ENCODE data around the gene PKD1L1.
A peak's percentile ranks its signal among the peaks of the same experiment; 100 is the strongest.
"Not testable (repeated sequence)": the region's sequence is repeated elsewhere in the genome, so short reads cannot be mapped to it uniquely, and the experiment has no call there.

PKD1L1 gene

DNA sequence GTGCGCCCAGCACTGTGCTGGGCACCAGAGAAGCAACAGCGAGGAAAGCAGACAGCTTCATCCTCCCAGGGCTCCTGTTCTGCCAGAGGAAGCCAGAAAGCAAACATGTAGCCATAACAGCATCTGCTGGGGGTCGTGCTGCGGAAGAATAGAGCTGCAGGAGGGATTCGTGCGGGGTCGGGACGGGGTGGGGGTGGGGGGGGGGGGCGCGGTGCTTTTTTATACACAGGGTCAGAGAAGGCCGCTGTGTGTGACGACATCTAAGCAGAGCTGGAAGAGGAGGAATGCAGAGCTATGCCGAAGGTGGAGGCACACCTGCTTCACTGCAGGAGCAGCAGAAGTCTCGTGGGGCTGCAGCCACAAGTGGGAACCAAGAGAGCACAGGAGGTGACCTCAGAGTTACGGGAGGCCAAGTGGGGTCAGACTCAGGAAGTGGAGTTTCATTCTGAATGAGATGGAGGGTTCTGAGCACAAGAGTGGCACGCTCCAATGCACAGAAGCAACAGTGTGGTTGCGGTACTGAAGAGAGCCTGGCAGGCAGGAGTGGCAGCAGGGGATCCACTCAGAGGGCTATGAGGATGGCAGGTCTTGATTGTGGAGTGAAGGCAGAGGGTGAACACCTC is 11.1 kb downstream of the PKD1L1 start:
- DNase-seq, result no peak

DNA sequence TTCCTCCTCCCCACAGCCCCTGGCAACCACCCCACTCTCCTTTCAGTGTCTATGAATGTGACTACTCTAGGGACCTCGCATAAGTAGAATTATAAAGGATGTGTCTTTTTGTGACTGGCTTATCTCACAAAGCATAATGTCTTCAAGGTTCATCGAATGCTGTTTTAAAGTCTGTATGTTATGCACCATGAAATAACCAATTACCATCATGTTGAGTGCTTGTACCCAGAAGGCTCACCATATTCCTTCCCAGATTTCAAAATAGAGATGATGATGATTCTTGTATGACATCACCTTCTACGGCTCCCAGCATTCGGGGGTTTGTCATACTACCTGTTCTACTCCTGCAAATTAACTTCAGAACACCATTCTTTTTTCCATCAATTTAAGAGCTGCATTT is 11.9 kb downstream of the PKD1L1 start:
- no peak for DNase-seq

DNA sequence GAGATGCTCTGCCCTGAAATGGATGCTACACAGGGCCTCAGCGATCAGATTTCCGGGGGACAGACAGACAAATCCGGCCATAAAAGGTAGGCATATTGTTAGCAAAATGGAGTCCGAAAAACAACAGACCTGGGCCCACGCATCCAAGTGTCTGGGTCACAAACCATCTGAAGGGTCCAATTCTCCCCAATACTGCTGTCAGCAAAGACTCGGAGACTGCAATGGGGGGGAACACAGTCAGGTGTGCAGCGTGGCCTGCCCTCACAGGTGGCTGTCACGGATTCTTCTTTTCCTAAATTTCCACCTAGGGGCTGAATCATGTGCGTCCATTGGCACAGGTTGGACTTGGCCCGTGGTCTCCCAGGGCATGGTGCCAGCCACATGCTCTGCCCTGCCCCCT is 12.9 kb downstream of the PKD1L1 start:
- DNase-seq, result no peak

DNA sequence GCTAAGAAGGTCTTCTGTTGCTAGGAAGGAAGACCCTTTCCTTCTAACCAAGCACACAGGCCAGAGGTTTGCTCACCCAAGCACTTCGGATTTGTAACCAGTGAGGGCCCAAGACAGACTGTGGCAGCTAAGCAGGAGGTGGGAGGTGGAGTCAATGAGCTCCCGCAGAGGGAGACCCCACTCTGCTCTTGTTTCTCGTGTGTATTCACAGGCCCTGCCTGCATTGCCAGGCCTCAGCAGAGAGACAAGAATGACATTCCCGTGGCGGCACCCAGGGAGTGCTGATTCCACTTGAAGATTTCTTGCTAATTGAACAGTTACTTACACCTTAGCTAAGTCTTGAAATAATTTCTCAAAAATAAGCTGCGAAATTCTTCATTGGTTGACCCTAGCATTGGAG is 13.4 kb downstream of the PKD1L1 start:
- no peak for DNase-seq

DNA sequence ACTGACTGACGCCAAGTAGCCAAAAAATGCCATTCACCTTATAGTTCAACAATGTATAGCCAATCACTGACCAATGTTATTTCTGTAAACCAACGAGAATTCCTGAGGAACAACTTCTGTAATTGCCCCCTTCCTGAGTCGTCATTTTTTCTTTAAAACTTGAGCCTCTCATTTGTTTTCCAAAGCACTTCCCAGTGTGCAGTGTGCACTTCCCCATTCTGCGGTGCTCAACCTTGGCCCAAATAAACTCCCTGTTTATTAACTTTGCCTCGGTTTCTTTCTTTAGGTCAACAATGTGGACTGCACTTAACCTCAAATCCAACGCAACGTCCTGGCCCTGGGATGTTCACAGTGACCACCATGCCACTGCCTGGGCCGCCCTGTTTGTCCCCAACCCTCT is 15.1 kb downstream of the PKD1L1 start:
- no peak for DNase-seq

DNA sequence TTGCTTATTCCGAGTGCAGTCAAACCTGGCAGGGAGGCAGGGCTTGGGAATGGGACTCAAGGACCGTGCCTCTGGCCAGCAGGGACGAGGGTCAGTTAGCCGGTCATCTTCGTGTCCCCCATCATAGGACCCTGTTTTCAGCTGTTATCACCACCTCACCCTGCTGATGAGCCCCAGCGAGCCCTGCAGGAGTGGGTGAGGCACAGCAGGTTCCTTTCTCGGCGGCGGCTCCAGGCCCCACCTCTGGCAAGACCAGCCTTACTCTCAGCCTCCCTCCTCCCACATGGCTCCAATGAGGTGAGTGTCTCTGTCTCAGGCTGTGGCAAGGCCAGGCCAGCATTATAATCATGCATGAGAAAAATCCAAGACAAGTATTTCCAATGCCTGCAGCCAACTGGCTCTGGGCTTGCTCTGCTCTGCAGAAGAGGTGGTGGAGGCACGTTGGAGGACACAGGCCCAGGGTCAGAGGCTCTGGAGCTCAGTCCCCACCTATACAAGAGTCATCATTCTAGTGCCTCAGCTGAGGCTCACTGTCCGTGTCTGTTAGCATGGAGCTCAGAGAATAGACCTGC is 15.7 kb downstream of the PKD1L1 start:
- DNase-seq, result no peak

DNA sequence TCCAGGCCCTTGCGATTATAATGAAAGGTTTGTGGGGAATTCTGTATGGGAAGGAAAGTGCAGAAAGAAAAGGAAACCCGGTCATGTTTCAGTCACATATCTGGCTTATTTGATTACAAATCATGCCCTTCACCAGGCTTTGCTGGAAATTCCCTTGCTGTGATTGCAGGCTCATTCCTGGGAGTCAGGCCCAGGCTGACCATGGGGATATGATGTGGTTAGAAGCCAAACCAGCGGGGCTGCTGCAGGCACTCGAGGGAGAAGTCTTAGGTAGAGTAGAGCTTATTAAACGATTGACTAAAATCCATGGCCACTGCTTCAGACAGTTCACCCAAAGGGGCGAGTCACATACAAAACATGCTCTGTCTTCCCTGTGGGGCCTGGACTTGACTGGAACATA is 16.2 kb downstream of the PKD1L1 start:
- DNase-seq, result no peak

DNA sequence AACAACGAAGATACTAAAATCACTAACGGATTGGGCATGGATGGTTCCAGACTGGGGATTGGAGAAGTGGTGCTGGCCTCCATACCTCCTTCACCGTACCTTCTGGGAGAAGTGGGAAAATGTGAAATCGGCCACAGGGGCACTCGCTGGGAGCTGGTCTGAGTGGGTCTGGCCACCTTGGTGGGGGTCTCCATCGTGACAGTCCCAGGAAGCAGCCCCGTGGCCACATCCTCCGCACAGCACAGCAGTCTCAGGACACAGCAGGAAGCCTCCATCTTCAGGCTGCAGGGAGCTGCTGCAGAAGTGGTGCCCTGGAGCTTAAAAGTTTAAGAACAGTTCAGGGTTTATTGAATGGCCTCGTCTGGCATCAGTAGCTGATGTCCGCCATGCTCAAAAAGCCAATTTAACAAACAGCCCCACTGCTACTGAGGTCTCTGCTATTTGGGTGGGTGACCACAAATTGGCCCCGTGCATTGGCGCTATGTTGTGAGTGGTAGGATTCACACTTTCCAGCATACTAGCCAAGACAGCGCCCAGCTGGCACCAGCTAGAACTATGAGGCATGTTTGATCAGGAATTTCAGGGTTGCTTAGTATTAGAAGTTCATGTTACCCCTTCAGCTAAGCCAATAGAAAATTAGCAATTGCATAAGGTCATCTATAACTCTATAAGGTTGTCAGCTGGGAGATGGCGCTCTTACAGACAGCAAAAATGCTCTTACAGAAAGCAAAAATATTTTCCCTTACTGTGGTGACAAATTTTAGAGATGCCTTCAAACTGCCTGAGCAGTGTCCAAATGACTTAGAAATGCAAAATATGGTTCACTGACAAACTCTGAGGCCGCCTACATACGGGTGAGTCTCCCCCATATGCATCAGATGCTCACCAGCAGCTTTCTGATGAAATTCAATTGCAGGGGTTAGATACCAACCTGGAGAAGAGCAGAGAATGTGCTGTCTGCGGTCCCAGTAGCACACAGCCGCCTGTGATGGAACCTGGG is 17.0 kb downstream of the PKD1L1 start:
- DNase-seq, result no peak

DNA sequence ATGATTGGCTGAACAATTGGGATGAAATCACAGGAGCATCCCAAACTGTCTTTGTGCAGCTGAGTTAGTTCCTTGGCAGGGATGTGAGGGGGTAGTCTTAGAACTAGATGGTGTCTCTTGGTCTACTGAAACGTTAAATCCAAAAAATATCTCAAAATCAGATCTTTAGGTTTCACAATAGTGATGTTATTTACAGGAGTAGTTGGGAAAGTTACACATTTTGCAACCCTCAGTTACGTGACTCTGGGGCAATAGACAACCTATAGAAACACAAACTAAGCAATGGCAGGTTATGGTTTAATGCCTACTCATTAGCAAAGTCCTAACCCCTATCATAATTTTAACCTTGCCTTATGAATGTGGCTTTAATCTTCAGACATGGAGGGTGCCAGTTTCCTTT is 24.0 kb downstream of the PKD1L1 start:
- no peak for DNase-seq

DNA sequence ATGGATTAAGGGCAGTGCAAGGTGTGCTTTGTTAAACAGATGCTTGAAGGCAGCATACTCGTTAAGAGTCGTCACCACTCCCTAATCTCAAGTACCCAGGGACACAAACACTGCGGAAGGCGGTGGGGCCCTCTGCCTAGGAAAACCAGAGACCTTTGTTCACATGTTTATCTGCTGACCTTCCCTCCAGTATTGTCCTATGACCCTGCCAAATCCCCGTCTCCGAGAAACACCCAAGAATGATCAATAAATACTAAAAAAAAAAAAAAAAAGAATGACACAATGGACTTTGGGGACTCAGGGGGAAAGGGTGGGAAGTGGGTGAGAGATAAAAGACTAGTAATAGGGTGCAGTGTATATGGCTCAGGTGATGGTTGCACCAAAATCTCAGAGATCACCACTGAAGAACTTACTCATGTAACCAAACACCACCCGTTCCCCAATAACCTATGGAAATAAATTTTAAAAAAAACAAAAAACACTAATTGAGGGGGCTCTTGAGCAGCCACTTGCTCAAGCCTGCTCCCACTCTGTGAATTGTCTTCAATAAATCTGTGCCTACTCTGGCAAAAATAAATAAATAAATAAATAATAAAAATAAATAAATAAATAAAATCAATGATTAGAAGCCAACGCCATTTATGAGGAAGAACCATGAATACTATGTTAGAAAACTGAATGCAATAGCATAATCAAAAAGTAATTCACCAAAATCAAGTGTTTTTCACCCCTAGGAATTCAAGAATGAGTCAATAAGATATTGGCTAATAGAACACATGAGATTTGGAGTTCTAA is 25.0 kb downstream of the PKD1L1 start:
- not testable (repeated sequence) for DNase-seq

DNA sequence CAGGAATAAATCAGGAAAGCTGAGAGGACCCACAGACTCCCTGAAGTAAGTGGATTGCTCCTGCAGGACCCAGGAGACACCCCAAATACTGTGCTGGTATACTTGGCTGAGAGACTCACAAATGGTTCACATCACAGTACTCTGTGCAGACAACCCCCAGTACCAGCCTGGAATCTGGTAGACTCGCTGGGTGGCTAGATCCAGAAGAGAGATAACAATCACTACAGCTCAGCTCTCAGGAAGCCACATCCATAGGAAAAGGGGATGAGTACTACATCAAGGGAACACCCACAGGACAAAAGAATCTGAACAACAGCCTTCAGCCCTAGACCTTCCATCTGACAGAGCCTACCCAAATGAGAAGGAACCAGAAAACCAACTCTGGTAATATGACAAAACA is 31.8 kb downstream of the PKD1L1 start:
- DNase-seq, result not testable (repeated sequence)

DNA sequence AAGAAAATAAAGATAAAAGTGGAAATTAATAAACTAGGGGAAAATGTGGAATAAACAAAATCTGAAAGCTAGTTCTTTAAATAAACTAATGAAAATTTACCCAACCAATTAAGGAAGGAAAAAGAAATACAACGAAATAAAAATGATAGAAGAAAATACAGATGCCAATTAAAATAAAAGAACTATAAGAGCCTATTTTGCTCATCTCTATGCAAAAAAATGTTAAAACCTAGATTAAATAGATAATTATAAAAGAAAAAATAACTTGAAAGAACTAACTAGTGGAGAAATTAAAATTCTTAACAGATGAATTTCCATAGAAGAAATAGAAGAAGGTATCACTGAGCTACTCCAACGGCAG is 32.7 kb downstream of the PKD1L1 start:
- DNase-seq, result no peak

DNA sequence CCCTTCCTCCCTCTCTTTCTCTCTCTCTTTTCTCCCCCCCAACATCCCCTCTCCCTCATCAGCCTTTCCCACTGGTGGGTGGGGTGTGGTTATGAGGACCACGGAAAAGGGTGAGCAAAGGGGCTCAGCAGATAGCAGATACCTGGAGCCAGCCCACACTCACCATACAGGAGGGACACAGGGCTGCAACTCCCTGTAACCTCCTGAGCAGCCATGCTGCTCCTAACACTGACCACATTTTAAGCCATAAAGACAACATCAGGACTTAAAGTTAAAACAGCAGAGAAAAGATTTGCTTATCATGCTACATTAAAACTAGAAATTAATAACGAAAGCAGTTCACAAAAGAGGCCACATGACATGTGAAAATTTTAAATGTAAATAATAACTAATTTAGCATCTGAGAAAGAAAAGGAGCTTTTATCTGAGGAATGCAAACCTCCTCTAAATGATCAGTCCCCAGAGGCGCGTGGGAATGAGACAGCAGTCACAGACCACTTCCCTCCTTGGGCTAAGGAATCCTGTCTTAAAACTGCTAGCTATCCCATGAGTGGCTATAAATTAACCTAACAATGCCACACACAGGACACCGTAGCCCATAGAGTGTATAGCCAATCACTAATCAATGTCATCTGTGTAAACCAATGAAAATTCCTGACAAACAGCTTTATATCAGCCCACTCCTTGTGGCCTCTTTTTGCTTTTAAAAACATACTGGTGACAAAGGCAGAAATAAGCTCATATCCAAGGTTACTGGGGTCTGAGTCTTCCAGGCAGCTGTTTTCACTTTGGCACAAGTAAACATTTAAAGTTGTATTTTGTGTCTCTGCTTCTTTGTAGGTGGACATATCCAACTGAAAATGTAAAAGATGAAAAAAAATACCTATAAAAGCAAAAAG is 33.3 kb downstream of the PKD1L1 start:
- no peak for DNase-seq

DNA sequence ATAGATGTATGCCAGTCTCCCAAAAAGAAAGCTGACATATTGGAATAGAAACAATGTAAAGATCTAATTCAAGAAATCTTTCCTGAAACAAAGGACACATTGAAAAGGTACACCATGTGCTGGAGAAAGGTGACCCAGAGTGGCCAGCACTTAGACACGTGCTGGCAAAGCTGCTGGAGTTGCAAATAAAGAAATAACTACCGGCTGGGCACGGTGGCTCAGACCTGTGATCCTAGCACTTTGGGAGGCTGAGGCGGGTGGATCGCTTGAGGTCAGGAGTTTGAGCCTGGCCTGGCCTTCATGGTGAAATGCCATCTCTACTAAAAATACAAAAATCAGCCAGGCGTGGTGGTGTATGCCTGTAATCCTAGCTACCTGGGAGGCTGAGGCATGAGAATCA is 35.9 kb downstream of the PKD1L1 start:
- no peak for DNase-seq

DNA sequence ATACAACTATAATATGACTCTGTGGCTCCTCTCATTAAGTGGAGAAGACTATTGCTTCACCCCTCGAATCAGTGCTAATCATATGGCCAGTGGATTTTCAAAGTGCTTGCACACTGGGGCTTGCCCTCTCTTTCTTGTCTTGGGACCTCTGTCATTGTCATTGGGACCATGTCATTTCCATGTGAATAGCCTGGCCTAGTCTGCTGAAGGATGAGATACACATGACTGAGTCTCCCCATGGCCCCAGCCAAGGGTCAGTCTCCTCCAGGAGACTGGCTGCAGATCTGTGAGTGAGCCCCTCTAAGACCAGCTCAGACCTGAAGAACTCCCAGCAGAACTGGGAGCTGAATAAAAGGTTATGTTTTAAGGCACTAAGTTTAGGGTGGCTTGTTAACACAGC is 39.5 kb downstream of the PKD1L1 start:
- no peak for DNase-seq

DNA sequence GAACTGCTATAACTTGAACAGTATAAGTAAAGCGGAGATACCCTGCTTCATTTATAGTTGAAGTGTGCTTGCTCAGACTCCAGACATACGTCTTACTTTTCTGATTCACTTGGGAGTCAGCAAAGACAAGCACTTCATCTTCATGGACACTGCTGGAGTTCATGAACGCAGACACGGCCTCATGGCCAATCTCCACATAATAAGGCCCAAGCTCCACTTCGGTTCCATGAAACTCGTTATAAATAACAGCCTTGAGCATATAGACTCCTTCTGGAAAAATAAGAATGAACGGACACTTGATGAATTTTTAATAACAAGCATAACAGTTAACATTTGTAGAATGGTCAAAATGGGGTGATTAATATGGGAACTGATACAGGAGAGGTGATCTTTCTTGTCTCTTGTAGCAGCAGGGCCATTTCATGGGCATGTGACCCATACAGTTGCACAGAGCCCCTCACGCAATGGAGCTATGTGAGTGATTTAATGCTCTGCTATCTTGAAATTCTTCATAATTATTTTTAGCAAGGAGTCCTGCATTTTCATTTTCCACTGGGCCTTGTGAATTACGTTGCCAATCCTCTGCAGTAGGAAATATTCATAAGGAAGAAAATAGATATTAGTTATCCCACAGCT is 40.2 kb downstream of the PKD1L1 start:
- DNase-seq, result no peak

DNA sequence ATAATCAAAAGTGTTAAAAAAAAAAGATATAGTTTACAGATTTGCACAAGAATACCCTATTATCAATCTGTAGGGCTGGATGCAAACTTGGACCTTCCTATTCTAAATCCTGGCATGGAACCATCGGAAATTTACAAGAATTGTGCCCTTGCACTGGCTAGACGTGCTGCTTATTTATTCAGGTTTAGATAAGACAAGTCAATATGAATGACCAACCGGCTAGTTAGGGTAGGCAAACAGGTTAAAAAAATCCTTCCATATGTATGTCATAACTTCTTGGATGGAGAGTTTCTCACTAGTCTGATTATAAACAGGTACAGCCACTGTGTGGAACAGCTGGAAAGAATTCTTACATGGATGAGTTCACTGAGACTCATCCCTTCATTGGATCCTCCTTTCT is 41.4 kb downstream of the PKD1L1 start:
- no peak for DNase-seq

DNA sequence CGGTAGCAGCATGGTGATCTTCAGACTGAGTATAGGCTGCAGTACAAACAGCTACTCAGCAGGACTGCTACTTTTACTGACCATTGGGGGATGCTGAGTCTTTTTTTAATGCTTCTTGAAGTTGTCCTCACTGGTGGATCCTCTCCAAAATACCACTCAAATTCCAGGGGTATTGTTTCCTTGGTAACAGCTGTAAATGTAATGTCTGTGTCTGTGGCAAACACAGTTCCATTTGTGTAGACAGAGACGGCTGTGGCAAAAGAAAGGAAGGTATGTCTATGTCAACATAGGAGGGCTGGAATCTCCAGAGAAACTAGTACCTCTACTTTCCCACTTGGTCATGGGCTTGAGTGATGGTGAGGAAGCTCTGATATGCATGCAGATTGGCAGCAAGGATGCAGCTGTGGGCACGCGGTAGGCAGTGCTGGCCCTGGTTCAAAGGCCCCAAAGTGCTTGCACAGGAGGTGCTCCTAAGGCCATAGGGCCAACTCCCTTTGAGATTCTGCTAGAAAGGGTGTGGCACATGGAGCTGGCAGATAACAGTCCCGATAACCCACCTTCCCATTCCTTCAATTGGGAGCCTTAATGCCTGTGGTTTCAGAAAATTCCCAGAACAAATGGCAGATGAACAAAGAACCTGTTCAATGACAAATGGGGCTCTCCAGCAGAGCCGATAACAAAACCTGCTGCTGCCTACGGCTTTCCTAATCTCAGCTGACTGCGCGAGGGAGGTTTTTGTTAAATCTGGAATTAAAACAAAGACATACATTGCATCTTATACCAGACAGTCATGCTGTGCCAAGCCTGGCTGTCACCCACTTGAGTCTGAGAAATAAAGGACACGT is 43.0 kb downstream of the PKD1L1 start:
- DNase-seq, result no peak

DNA sequence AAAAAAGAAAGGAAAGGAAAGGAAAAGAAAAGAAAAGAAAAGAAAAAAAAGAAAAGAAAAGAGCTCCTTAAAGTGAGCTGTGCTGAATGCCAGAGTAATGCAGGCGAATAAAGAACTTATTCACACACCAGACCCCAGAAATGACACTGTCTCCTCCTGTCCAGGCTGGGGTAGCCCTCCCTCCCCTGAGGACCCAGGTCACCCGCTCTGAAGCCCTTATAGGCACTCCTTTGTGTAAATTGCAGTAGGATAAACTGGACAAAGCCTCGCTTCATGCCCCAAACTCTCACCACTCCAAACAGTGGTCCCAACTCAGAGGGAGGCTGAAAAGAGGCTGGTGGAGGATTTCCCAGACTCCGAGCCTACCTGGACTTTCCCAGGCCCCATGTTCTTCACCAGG is 46.3 kb downstream of the PKD1L1 start:
- no peak for DNase-seq

DNA sequence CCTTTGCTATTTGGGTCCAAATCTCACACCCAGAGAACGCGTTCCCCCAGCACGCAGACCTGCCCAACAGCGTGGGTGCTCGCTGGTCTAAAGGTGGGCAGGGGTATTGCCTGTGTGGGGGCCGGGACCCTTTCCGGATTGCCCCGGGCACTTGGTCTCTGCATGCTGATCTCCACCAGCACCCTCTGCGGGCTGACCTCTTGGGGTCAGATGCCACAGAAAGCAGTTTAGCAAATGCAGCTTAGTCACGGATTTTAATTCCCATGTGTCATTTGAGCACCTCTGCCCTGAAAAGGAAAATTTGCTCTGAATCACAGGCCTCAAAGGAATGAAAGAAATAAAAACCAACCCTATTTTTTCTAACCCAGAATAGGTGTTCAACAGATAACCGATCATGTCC is 46.7 kb downstream of the PKD1L1 start:
- peak; percentile 2 for DNase-seq

DNA sequence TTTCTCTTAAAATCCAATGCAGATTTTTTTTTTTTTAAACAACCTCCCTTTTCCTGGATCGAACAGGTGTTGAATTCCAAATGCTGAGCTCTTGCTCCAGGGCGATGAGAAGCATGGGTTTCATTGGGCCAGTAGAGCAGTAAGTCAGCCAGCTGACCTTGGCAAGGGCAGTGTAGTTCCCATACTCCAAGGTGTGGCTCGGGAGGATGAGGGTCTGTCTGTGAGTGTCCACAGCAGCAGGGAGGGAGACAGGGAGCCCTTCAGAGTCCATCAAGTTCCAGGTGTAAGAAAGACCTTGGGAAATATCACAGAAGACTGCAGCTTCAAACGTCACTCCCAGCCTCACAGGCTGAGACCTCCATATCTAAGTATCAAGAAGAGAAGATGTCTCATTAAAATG is 50.4 kb downstream of the PKD1L1 start:
- DNase-seq, result no peak

Data from NCI-H82 (cell line).